DOHH2 (cell line): ENCODE results near the gene CBX4.
A peak's percentile ranks its signal among the peaks of the same experiment; 100 is the strongest.

ENCODE experiments used
- H3F3A ChIP-seq: fragments of 200-600 bp; sonication (generic), shearing (Covaris generic); 2 replicates; pipeline ENCODE4 v1.6.0; 2016; ENCODE audit warnings: antibody characterized with exemption, mild to moderate bottlenecking; ENCODE audit not compliant: control insufficient read depth, insufficient read depth
- H3K27ac ChIP-seq: fragments of 200-600 bp; sonication (generic); 2 replicates; pipeline ENCODE4 v1.5.1; 2014; ENCODE audit warnings: low read depth, mild to moderate bottlenecking, low read length, moderate library complexity
- H3K27me3 ChIP-seq: fragments of 200-600 bp; sonication (generic); 2 replicates; pipeline ENCODE4 v1.6.1; 2014; ENCODE audit warnings: mild to moderate bottlenecking, low read length, mixed read lengths; ENCODE audit not compliant: control insufficient read depth
- H3K36me3 ChIP-seq: fragments of 200-600 bp; sonication (generic); 2 replicates; pipeline ENCODE4 v1.6.1; 2014; ENCODE audit warnings: mild to moderate bottlenecking, low read length, moderate library complexity, mixed read lengths; ENCODE audit not compliant: control insufficient read depth
- H3K4me1 ChIP-seq: fragments of 200-600 bp; sonication (generic); 2 replicates; pipeline ENCODE4 v1.6.1; 2014; ENCODE audit warnings: mild to moderate bottlenecking, low read length, mixed read lengths; ENCODE audit not compliant: control insufficient read depth
- H3K4me2 ChIP-seq: fragments of 200-600 bp; sonication (generic); 2 replicates; pipeline ENCODE4 v1.6.0; 2014; ENCODE audit warnings: mild to moderate bottlenecking, low read length, moderate library complexity
- H3K4me3 ChIP-seq: fragments of 200-600 bp; sonication (generic); 2 replicates; pipeline ENCODE4 v1.5.1; 2014; ENCODE audit warnings: mild to moderate bottlenecking, low read length, mixed read lengths
- H3K79me2 ChIP-seq: fragments of 200-600 bp; sonication (generic); 2 replicates; pipeline ENCODE4 v1.6.1; 2014; ENCODE audit warnings: mild to moderate bottlenecking, low read length, mixed read lengths; ENCODE audit not compliant: control insufficient read depth
- H3K9me2 ChIP-seq: fragments of 200-600 bp; sonication (generic); replicated peaks from 2 replicates; pipeline ENCODE4 v1.6.1; 2014; ENCODE audit warnings: mild to moderate bottlenecking, low read length, mixed read lengths; ENCODE audit not compliant: control insufficient read depth
- H3K9me3 ChIP-seq: fragments of 200-600 bp; sonication (generic); 2 replicates; pipeline ENCODE4 v1.6.1; 2014; ENCODE audit warnings: antibody characterized with exemption, low read length, mixed read lengths; ENCODE audit not compliant: control insufficient read depth, insufficient read depth
- H4K20me1 ChIP-seq: fragments of 200-600 bp; sonication (generic); 2 replicates; pipeline ENCODE4 v1.6.0; 2014; ENCODE audit warnings: low read depth, mild to moderate bottlenecking, antibody characterized with exemption, low read length, moderate library complexity; ENCODE audit not compliant: control insufficient read depth, insufficient read depth
- EZH2phosphoT487 ChIP-seq: fragments of 200-600 bp; sonication (generic); IDR thresholded peaks from 2 replicates; pipeline ENCODE4 v1.6.1; 2017; ENCODE audit warnings: borderline replicate concordance, mild to moderate bottlenecking, antibody characterized with exemption, low read length, moderate library complexity, mixed read lengths
- TF ChIP-seq, protein P1 (sequence below): fragments of 200-600 bp; sonication (generic); IDR thresholded peaks from one replicate; pipeline ENCODE4 v1.5.1; 2014; ENCODE audit warnings: antibody characterized with exemption, mild to moderate bottlenecking, low read depth, low read length; ENCODE audit not compliant: poor library complexity, severe bottlenecking

Gene CBX4

DNA sequence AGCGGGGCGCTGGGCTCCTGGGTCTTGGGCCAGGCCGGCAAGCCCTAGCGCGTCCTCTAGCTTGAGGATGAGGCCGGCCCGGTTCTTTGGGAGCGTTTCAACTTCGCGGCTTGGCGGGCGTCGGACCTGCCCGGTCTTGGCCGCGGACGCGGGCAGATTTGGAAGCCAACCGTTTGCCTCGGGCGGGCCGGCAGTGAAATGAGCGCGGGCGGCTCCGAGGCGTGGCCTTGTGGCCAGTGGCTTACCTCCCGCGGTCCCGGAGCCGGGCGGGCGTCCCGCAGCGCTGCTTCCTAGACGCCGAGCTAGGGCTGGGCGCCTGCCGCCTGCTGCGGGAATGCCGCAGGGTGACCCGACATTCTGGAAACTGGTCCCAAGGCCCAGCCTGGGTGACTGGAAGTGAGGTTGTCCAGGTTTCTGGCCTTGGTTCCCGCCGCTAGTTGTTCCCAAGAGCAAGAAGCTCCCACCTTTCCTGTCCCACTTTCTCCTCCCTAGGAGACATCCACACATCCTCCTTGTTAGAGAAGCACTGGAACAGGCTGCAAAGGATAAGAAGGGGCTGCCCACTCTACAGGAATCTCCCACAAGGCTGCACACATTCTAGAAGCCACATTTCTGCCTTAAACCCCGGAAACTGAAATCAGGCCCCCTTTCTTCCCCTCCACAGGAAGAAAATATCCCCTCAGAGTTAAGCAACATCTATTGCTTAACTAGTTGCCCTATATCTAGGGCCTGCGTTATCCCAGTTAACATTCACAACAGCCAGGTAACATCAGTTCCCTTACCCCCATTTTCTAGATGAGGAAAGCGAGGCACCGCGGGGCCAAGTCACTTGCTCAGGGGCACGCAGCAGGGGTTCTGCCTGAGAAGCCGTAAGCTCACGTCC lies 37.8 kb downstream of the CBX4 start:
- Histone ChIP-seq H3K4me1 (peaks cover 72% of the 10 kb centered on the region), H3K9me2 (no peaks in the 10 kb centered on the region), H3K9me3 (no peaks in the 10 kb centered on the region), H3K4me2 (peak overlapping the region; percentile 69), H3K27me3 (peaks cover 36% of the 10 kb centered on the region), H3F3A (peaks cover 18% of the 10 kb centered on the region), H3K79me2 (peaks cover 3% of the 10 kb centered on the region), H3K27ac (peak overlapping the region; percentile 59), H3K36me3 (no peaks in the 10 kb centered on the region), H4K20me1 (no peaks in the 10 kb centered on the region), H3K4me3 (peak overlapping the region; percentile 76)
- TF ChIP-seq, protein P1, sequence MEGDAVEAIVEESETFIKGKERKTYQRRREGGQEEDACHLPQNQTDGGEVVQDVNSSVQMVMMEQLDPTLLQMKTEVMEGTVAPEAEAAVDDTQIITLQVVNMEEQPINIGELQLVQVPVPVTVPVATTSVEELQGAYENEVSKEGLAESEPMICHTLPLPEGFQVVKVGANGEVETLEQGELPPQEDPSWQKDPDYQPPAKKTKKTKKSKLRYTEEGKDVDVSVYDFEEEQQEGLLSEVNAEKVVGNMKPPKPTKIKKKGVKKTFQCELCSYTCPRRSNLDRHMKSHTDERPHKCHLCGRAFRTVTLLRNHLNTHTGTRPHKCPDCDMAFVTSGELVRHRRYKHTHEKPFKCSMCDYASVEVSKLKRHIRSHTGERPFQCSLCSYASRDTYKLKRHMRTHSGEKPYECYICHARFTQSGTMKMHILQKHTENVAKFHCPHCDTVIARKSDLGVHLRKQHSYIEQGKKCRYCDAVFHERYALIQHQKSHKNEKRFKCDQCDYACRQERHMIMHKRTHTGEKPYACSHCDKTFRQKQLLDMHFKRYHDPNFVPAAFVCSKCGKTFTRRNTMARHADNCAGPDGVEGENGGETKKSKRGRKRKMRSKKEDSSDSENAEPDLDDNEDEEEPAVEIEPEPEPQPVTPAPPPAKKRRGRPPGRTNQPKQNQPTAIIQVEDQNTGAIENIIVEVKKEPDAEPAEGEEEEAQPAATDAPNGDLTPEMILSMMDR, result no peak
- no peak for TF ChIP-seq EZH2phosphoT487

- Histone ChIP-seq H3K4me2 (peak overlapping the region; percentile 69), H4K20me1 (no peaks in the 10 kb centered on the region), H3K9me3 (no peaks in the 10 kb centered on the region), H3F3A (peaks cover 17% of the 10 kb centered on the region), H3K27ac (peak overlapping the region; percentile 59), H3K4me3 (peak overlapping the region; percentile 76), H3K79me2 (peaks cover 10% of the 10 kb centered on the region), H3K9me2 (no peaks in the 10 kb centered on the region), H3K4me1 (peaks cover 70% of the 10 kb centered on the region), H3K36me3 (no peaks in the 10 kb centered on the region), H3K27me3 (peaks cover 32% of the 10 kb centered on the region)
- TF ChIP-seq EZH2phosphoT487, result no peak; the same call in 1 of the 2 replicates
- TF ChIP-seq, protein P1, result no peak
Observed at GRCh38 chr17:79800325-79801155, 38.7 kb downstream of the CBX4 start.

DNA sequence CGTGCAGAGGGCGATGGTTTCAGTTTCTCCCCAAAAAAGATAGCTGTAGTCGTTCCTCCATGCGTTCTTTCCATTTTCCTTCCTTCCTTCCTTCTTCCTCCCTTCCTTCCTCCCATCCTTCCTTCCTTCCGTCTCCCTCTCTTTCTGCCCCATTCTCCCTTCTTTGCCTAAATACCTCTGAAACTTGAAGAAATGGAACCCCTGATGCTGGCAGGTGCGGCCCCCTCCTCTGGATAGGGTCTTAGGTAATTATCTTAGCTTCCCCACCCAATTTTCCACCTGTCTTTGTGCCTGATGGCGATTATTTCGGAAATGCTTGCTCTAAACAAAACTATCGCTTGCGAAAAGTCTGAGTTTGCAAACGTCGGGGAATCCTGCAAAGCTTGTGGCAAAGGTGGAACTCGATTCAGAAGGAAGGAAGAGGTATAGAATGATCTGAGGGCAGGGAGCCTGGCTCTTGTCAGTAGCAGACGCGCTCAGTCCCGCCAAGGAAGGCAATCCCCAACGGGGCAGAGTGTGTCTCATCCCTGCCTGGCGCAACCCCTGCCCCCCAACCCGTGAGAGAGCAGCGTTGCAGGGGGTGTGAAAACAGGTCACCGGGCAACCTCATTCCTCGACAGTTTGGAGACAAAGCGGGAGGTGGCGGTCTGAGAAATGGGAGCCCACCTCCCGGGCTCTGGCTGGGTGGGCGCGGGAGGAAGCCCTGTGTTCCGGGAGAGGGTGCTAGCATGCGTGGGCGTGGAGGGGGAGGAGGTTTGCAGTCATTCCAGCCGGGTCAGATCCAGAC lies 39.5 kb downstream of the CBX4 start:
- H3K36me3 ChIP-seq, result peaks cover 6% of the 10 kb centered on the region; the same call in 1 of the 2 replicates
- peak overlapping the region; percentile 76 for H3K4me3 ChIP-seq
- no peak overlapping the region for H3K27ac ChIP-seq
- no peaks in the 10 kb centered on the region for H3K9me2 ChIP-seq
- peak overlapping the region; percentile 69 for H3K4me2 ChIP-seq
- TF ChIP-seq, protein P1, result no peak
- TF ChIP-seq EZH2phosphoT487, result no peak
- H4K20me1 ChIP-seq, result no peaks in the 10 kb centered on the region
- H3F3A ChIP-seq, result peaks cover 10% of the 10 kb centered on the region
- peaks cover 14% of the 10 kb centered on the region for H3K79me2 ChIP-seq
- H3K4me1 ChIP-seq, result peaks cover 62% of the 10 kb centered on the region
- peaks cover 23% of the 10 kb centered on the region for H3K27me3 ChIP-seq
- no peaks in the 10 kb centered on the region for H3K9me3 ChIP-seq
